Hematopoietic multipotent progenitor cell treated with erythropoietin and hydrocortisone succinate and interleukin-3 and kit ligand, for 4 days (in vitro differentiated cells): ENCODE results near the gene CLNK.
"Not testable (repeated sequence)": the region's sequence is repeated elsewhere in the genome, so short reads cannot be mapped to it uniquely, and the experiment has no call there.

Source experiments
- DNase-seq: peaks from one replicate; pipeline ENCODE4 v3.0.0-alpha.2; 2015

Gene CLNK

GRCh38 chr4:10656988-10657387, 27.6 kb downstream of the CLNK start:
- DNase-seq = no peak

GRCh38 chr4:10656420-10656819, 28.1 kb downstream of the CLNK start:
- DNase-seq = no peak

GRCh38 chr4:10655968-10656367, 28.6 kb downstream of the CLNK start:
- DNase-seq = no peak

- DNase-seq = no peak
Measured at GRCh38 chr4:10648479-10648878, 36.1 kb downstream of the CLNK start.

- no peak for DNase-seq
Measured at GRCh38 chr4:10647846-10648245, 36.7 kb downstream of the CLNK start.

- DNase-seq = no peak
Measured at GRCh38 chr4:10643600-10644425, 40.8 kb downstream of the CLNK start.

- peak; percentile 72 for DNase-seq
Measured at GRCh38 chr4:10640561-10641201, 43.9 kb downstream of the CLNK start.

GRCh38 chr4:10639664-10640063, 44.9 kb downstream of the CLNK start:
- DNase-seq = no peak

GRCh38 chr4:10639100-10639499, 45.5 kb downstream of the CLNK start:
- no peak for DNase-seq

GRCh38 chr4:10635091-10635490, 49.5 kb downstream of the CLNK start:
- no peak for DNase-seq

GRCh38 chr4:10629394-10629793, 55.2 kb downstream of the CLNK start:
- DNase-seq = peak; percentile 17

GRCh38 chr4:10625131-10625530, 59.4 kb downstream of the CLNK start:
- DNase-seq = no peak

GRCh38 chr4:10623862-10624261, 60.7 kb downstream of the CLNK start:
- no peak for DNase-seq

GRCh38 chr4:10623241-10623640, 61.3 kb downstream of the CLNK start:
- DNase-seq = no peak

- peak; percentile 46 for DNase-seq
Measured at GRCh38 chr4:10622728-10623127, 61.8 kb downstream of the CLNK start.

GRCh38 chr4:10620935-10621488, 63.6 kb downstream of the CLNK start:
- DNase-seq = no peak

- no peak for DNase-seq
Measured at GRCh38 chr4:10619855-10620254, 64.7 kb downstream of the CLNK start.

- DNase-seq = peak; percentile 62
Measured at GRCh38 chr4:10619220-10619619, 65.3 kb downstream of the CLNK start.

- DNase-seq = not testable (repeated sequence)
Measured at GRCh38 chr4:10614926-10615325, 69.6 kb downstream of the CLNK start.

GRCh38 chr4:10613926-10614478, 70.6 kb downstream of the CLNK start:
- no peak for DNase-seq

- DNase-seq = no peak
Measured at GRCh38 chr4:10612476-10612875, 72.1 kb downstream of the CLNK start.

- DNase-seq = no peak
Measured at GRCh38 chr4:10611673-10612072, 72.9 kb downstream of the CLNK start.

GRCh38 chr4:10608501-10609219, 75.9 kb downstream of the CLNK start:
- no peak for DNase-seq
